Fibroblast of lung (primary cell): ENCODE results near the gene CCL25.

Experiments
- CTCF ChIP-seq, 2 donors: IDR thresholded peaks in 1 of 2; conservative IDR thresholded peaks in 1 of 2; 1 replicate in 1 of 2; 2 replicates in 1 of 2; pipeline ENCODE4 v1.5.1; 2011 to 2012; ENCODE audit warnings: low read length in 2 of 2, control low read depth in 1 of 2, inconsistent platforms in 1 of 2, low read depth in 1 of 2, mild to moderate bottlenecking in 1 of 2
- EZH2 ChIP-seq: IDR thresholded peaks from 2 replicates; pipeline ENCODE4 v1.5.1; 2012; ENCODE audit warnings: low read length, control low read depth, mild to moderate bottlenecking; ENCODE audit errors: missing control alignments

GRCh38 chr19:8075158-8076074 lies 22.9 kb downstream of the CCL25 start:
- TF ChIP-seq CTCF (conservative IDR thresholded peaks at IDR 0.05 in 1 of 2, IDR thresholded peaks at IDR 0.05 in 1 of 2; ENCODE audit: low read depth in 1 of 2, low read length in 2 of 2) = no peak
- no peak for TF ChIP-seq EZH2
